GM13976 (cell line): ENCODE results near the gene ARHGAP10.

Experiments used
- DNase-seq: peaks from one replicate; pipeline ENCODE4 v3.0.0; 2012; ENCODE audit warnings: low spot score
- in situ Hi-C: fragments of 300-500 bp; cut with MboI; formaldehyde crosslinking; loops from one replicate; pipeline ENCODE4 v1.12.0; 2022; ENCODE audit warnings: low sequenced_read_pairs, mixed read lengths, inconsistent platforms; ENCODE audit not compliant: unreplicated experiment
- TF ChIP-seq, protein P1 (sequence below): IDR thresholded peaks from 2 replicates; pipeline ENCODE4 v1.5.1; 2012; ENCODE audit warnings: borderline replicate concordance, mild to moderate bottlenecking; ENCODE audit not compliant: insufficient read depth; ENCODE audit errors: extremely low read depth, missing control alignments, control extremely low read depth

ARHGAP10 gene

DNA sequence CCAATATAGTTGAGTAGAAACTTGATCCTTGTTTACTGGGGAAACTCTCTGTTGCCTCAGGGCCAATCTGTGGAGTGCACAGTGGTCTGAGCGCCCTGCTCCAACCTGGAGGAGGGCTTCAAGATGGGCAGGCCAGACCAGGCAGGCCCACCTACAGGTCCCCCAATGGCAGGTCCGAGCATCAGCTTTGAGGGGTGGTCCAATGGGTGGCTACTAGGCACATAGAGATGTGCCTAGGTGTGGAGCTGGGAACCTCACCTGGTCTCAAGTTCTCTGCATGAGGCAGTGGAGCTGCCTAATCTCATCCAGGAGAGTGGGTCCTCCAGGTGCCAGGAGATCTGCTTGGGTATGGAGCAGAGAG lies 252.9 kb downstream of the ARHGAP10 start:
- DNase-seq: no peak
- TF ChIP-seq, protein P1, sequence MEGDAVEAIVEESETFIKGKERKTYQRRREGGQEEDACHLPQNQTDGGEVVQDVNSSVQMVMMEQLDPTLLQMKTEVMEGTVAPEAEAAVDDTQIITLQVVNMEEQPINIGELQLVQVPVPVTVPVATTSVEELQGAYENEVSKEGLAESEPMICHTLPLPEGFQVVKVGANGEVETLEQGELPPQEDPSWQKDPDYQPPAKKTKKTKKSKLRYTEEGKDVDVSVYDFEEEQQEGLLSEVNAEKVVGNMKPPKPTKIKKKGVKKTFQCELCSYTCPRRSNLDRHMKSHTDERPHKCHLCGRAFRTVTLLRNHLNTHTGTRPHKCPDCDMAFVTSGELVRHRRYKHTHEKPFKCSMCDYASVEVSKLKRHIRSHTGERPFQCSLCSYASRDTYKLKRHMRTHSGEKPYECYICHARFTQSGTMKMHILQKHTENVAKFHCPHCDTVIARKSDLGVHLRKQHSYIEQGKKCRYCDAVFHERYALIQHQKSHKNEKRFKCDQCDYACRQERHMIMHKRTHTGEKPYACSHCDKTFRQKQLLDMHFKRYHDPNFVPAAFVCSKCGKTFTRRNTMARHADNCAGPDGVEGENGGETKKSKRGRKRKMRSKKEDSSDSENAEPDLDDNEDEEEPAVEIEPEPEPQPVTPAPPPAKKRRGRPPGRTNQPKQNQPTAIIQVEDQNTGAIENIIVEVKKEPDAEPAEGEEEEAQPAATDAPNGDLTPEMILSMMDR: no peak
- in situ Hi-C loops: no loop called here

DNA sequence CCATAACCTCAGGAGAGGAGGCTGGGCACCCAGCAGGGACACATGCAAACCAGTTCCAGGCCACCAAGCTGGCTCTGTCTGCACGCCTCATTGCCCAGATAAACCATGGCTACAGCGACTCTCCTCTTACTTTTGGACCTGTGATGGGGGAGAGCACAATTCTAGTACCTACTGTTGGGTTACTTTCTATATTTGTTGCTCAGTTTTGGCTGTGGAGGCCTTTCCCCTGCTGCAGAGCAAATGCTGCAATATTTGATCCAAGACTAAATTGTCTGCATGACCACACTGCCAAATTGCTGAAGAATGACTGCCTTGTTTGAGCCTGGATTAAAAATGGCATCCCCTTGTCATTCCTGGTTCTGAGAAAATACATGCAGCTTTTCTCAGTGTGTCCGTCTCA lies 253.5 kb downstream of the ARHGAP10 start:
- DNase-seq: no peak
- TF ChIP-seq, protein P1: no peak
- in situ Hi-C loops: no loop called here

DNA sequence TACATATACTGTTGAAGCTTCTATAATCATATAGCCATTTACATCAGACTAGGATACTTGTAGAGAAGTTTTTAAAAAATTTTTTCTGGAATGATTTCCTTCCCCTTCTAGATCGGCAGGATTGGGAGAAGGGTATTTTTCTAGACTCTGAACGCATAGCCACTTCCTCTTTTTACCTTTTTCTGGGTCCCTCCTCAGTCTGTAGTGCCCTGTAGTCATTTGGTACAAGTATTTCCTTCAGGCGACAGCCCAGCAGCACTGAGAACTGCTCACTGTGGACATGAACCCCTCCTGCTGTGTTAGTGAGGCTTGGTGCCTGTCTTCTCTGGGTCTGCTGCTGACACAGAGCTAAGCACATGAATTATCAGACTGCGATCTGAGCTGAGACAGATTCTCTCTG lies 255.4 kb downstream of the ARHGAP10 start:
- in situ Hi-C loops: no loop called here
- no peak for DNase-seq
- TF ChIP-seq, protein P1: no peak

DNA sequence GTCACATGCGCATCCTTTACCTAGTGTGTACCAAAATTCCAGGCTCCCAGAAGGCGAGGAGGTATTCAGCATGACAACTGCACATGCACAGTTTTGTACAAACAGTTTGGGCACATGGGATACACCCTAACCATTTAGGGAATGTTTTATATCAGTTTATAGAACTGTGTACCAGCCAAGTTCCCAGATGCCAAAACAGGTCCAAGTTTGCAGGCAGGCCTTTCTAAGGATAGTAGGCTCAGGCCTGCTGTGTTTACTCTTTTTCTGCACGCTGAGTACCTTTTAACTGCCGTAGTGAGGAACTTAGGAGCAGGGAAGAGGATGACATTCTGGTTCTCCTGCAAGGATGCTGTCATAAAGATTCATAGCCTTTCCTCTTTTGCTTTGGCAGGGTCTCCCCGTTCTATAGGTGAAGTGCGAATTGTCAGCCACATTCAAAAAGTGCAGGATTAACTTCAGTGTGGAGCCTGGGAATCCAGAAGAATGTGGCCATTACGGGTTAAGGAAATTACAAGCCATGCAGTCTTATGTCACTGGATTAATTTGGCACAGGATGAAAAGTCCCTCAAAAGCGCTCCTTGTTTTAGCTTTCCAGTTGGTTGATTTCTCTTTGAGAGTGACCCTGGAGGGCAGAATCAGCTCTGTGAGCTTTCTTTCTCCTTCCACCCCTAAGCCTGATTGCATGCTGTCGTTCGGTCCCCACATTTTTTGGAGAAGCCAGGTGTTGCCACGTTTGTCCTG lies 259.8 kb downstream of the ARHGAP10 start:
- in situ Hi-C loops: no loop called here
- TF ChIP-seq, protein P1: no peak
- DNase-seq: no peak

DNA sequence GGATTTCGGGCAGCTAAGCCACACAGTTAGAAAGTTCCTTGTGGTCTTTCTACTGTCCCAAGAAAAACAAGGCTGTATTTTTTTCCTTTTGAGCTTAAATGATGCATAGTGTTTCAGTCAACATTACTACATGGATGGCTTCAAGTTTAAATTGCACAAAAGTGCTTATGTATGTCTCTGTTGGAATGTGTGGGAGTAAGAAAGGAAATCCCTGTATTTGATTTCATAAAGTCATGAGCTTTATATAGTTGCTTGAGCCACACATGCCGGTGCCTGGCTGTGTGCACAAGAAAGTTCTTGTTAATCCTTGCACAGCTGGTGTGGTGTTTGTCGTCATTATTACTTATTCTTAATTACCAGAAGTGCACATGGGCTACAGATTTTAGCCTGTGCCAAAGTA lies 262.2 kb downstream of the ARHGAP10 start:
- DNase-seq: no peak
- TF ChIP-seq, protein P1: no peak
- in situ Hi-C loops: no loop called here

DNA sequence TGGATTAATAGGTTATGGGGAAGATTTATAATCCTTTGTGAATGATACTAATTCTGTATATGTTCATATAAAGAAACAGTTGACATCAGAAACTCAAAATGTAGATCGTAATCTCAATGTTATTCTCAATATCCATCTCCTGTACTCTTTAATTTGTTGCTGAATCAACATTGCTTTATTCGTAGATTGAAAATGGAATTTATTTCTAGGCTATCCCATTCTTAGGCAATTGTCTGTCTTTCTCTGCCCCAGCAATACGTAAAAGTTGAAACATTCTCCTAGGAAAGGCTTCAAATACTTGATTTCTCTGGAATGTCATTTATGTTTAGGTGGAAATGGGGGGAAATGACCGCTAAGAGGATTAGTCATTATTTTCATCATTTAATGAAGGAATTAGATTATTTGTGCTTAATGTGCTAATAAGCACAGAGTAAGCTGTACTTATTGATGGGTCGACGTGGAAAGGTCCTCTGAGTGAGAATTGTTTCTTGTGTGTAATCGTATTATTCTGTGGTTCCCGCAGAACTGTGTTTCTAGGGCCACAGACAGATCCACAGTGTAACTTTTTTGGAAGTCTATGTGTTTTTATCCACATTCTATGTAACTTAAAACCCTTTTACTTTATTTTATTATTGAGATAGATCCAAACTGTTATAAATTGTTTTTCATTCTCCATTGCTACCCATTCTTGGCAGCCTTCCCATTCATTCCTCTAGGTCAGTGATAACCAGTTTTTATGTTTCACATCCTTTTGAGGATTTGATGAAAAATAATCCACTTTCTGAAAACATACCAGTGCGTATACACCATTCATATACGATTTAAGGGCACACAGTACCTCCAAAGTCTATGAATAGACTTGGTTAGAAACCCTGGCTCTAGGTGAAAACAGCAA lies 262.9 kb downstream of the ARHGAP10 start:
- in situ Hi-C loops: no loop called here
- TF ChIP-seq, protein P1: no peak

More for the DNA sequence above, 262.9 kb downstream of the ARHGAP10 start:
- DNase-seq: no peak
